ENCODE measurements around the gene ALDH1B1. TPM values are rescaled to one million over a fixed set of nuclear protein-coding genes. Genes with fewer than 3 reads are reported as not detected.

ALDH1B1 gene
- total RNA-seq, 1 experiment from 2014 or later = 46.6 TPM

DNA sequence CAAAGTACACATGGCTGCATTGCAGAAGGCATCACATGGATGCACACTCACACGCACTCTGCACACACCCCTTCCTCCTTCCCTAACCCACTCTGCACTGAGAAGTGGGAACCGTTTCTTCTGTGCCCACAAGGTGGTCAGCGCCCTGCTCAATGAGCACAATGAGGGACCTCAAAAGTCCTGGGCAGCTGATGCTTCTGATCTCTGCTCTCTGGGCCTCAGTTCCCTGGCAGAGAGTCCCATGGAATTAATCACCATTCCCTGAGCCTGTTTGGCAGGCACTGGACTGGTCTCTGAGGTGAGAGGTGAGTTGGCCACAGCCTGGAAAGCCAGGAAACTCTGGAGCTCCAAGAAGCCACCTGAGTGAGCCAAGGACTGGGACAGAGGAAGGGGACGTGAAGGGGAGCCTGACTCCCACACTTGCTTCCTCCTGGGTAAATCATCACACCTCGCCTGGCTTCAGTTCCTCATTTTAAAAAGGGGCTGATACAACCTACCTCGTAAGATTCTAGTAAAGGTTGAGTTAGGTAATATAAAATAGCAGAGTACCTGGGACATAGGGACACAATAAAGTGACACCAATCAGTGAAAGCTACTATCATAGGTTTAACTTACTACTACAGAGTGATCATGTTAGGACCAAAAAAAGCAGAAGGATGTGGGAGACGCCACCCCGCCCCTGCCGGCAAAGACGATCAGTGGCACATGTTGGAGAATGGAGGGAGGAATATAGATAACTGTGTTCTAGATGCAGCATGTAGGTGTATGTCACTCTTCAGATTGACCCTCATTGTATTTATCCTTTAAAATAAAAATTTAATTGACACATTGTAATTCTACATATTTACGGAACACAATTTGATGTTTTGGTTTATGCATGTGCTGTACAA, 52.9 kb downstream of the ALDH1B1 start:
- Histone ChIP-seq H3K4me2 (ENCODE audit: low read length) (no peak overlapping the region), H3K4me1 (ENCODE audit: control insufficient read depth in 1 of 2, insufficient read depth in 2 of 2, low read length in 2 of 2) (peaks cover 0 to 9% of the 10 kb centered on the region in 2 experiments; a peak in 1 of 4 replicates), H3K36me3 (ENCODE audit: control insufficient read depth in 1 of 2, insufficient read depth in 2 of 2, low read length in 2 of 2) (no peaks in the 10 kb centered on the region), H3K27ac (ENCODE audit: low read depth, low read length) (no peak overlapping the region), H3K9ac (ENCODE audit: low read length) (no peak overlapping the region), H4K20me1 (ENCODE audit: insufficient read depth) (no peaks in the 10 kb centered on the region), H3K79me2 (ENCODE audit: insufficient read depth, low read length) (no peaks in the 10 kb centered on the region), H2AFZ (ENCODE audit: low read depth, low read length, poor library complexity, severe bottlenecking) (no peak overlapping the region), H3K27me3 (ENCODE audit: insufficient read depth, low read length) (no peaks in the 10 kb centered on the region; the same call in 1 of the 2 replicates), H3K9me3 (ENCODE audit: control insufficient read depth in 1 of 2, insufficient read depth in 1 of 2, low read depth in 1 of 2, low read length in 2 of 2) (no peaks in the 10 kb centered on the region), H3K9me2 (ENCODE audit: insufficient read depth) (no peaks in the 10 kb centered on the region), H3K4me3 (replicated peaks in 1 of 2; ENCODE audit: low read depth in 1 of 2, low read length in 2 of 2) (no peak overlapping the region)
- ChIA-PET POLR2A (no interaction called here), CTCF (no interaction called here), RAD21 (ENCODE audit: low non-redundant PET in 1 of 2, low total read pairs in 2 of 2, uncharacterized antibody in 2 of 2, unreplicated experiment in 2 of 2) (no interaction called here)
- no TSS peak for BruUV-seq (replicated peaks)
- intact Hi-C loops (cut with micrococcal nuclease) = no loop called here
- TF ChIP-seq ZNF274 (IDR thresholded peaks at IDR 0.05; ENCODE audit: low read depth, low read length) (no peak), EZH2 (IDR thresholded peaks at IDR 0.05) (no peak)
- ATAC-seq (no peak), DNase-seq (ENCODE audit: low read depth, low spot score) (no peak)

GRCh38 chr9:38447703-38448102, 55.2 kb downstream of the ALDH1B1 start:
- CTCF ChIA-PET = no interaction called here
- BruUV-seq (replicated peaks) = no TSS peak

More at GRCh38 chr9:38447703-38448102, 55.2 kb downstream of the ALDH1B1 start:
- Histone ChIP-seq H3K9ac (ENCODE audit: low read length) (no peak overlapping the region), H4K20me1 (ENCODE audit: insufficient read depth) (no peaks in the 10 kb centered on the region), H3K27me3 (ENCODE audit: insufficient read depth, low read length) (no peaks in the 10 kb centered on the region; the same call in 1 of the 2 replicates), H3K27ac (ENCODE audit: low read depth, low read length) (no peak overlapping the region), H3K36me3 (ENCODE audit: control insufficient read depth in 1 of 2, insufficient read depth in 2 of 2, low read length in 2 of 2) (no peaks in the 10 kb centered on the region), H3K79me2 (ENCODE audit: insufficient read depth, low read length) (no peaks in the 10 kb centered on the region), H3K9me2 (ENCODE audit: insufficient read depth) (no peaks in the 10 kb centered on the region), H3K4me2 (ENCODE audit: low read length) (no peak overlapping the region), H3K4me3 (replicated peaks in 1 of 2; ENCODE audit: low read depth in 1 of 2, low read length in 2 of 2) (no peak overlapping the region), H3K9me3 (ENCODE audit: control insufficient read depth in 1 of 2, insufficient read depth in 1 of 2, low read depth in 1 of 2, low read length in 2 of 2) (no peaks in the 10 kb centered on the region), H3K4me1 (ENCODE audit: control insufficient read depth in 1 of 2, insufficient read depth in 2 of 2, low read length in 2 of 2) (peaks cover 0 to 9% of the 10 kb centered on the region in 2 experiments; a peak in 1 of 4 replicates), H2AFZ (ENCODE audit: low read depth, low read length, poor library complexity, severe bottlenecking) (no peak overlapping the region)
- TF ChIP-seq SRF (IDR thresholded peaks at IDR 0.05; ENCODE audit: low read depth) (no peak), ELF1 (IDR thresholded peaks at IDR 0.05; ENCODE audit: borderline replicate concordance, low read depth) (no peak), RAD21 (IDR thresholded peaks at IDR 0.05; ENCODE audit: low read depth) (no peak)
- TF ChIP-seq, protein P1, sequence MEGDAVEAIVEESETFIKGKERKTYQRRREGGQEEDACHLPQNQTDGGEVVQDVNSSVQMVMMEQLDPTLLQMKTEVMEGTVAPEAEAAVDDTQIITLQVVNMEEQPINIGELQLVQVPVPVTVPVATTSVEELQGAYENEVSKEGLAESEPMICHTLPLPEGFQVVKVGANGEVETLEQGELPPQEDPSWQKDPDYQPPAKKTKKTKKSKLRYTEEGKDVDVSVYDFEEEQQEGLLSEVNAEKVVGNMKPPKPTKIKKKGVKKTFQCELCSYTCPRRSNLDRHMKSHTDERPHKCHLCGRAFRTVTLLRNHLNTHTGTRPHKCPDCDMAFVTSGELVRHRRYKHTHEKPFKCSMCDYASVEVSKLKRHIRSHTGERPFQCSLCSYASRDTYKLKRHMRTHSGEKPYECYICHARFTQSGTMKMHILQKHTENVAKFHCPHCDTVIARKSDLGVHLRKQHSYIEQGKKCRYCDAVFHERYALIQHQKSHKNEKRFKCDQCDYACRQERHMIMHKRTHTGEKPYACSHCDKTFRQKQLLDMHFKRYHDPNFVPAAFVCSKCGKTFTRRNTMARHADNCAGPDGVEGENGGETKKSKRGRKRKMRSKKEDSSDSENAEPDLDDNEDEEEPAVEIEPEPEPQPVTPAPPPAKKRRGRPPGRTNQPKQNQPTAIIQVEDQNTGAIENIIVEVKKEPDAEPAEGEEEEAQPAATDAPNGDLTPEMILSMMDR (IDR thresholded peaks at IDR 0.05 in 2 of 3, conservative IDR thresholded peaks at IDR 0.05 in 1 of 3; ENCODE audit: borderline replicate concordance in 1 of 3, insufficient read depth in 1 of 3, low read depth in 2 of 3, low read length in 2 of 3) = no peak
- intact Hi-C loops (cut with micrococcal nuclease) = no loop called here
- RAD21 ChIA-PET (ENCODE audit: low non-redundant PET in 1 of 2, low total read pairs in 2 of 2, uncharacterized antibody in 2 of 2, unreplicated experiment in 2 of 2) = no interaction called here
- DNase-seq (ENCODE audit: low read depth, low spot score) (no peak), ATAC-seq (no peak)
- POLR2A ChIA-PET = no interaction called here

Other genes with a start within 250 kb of the ALDH1B1 start
- gene IGFBPL1, start 31.8 kb downstream of the ALDH1B1 start, total RNA-seq (2021; ENCODE audit: unreplicated experiment) = not detected
- 24.2 TPM for gene ANKRD18A, start 227.9 kb downstream of the ALDH1B1 start, total RNA-seq (2021; ENCODE audit: unreplicated experiment)

Data from HCT116 (cell line).